ENCODE data around the gene MVK.

MVK gene

GRCh38 chr12:109559601-109560000 lies 14.0 kb upstream of the MVK start:
- no peak for TF ChIP-seq POU2F2 (IDR thresholded peaks at IDR 0.05; ENCODE audit: low read depth, low read length)
- no peak for TF ChIP-seq POLR2AphosphoS5 (IDR thresholded peaks at IDR 0.05; ENCODE audit: low read depth, low read length)
- no peak for TF ChIP-seq PAX5 (IDR thresholded peaks at IDR 0.05; ENCODE audit: insufficient read depth, low read length, severe bottlenecking)

GRCh38 chr12:109560867-109561710 lies 12.5 kb upstream of the MVK start:
- FAIRE-seq (no peak), DNase-seq (ENCODE audit: insufficient read length, low spot score) (no peak)
- no peak for TF ChIP-seq POLR2A (IDR thresholded peaks at IDR 0.05; ENCODE audit: low read depth, low read length)
- no peak for TF ChIP-seq POLR2AphosphoS5 (IDR thresholded peaks at IDR 0.05; ENCODE audit: low read depth, low read length)
- TF ChIP-seq SPI1 (IDR thresholded peaks at IDR 0.05; ENCODE audit: low read depth, low read length), result no peak
- no peak for TF ChIP-seq POU2F2 (IDR thresholded peaks at IDR 0.05; ENCODE audit: low read depth, low read length)
- TF ChIP-seq TAF1 (IDR thresholded peaks at IDR 0.05; ENCODE audit: low read depth, low read length), result no peak
- no peak for TF ChIP-seq PAX5 (IDR thresholded peaks at IDR 0.05; ENCODE audit: insufficient read depth, low read length, severe bottlenecking)

More at GRCh38 chr12:109559601-109560000, 14.0 kb upstream of the MVK start:
- DNase-seq (ENCODE audit: insufficient read length, low spot score) (no peak), FAIRE-seq (no peak)

GRCh38 chr12:109561711-109562030 lies 11.9 kb upstream of the MVK start:
- TF ChIP-seq PAX5 (IDR thresholded peaks at IDR 0.05; ENCODE audit: insufficient read depth, low read length, severe bottlenecking), result no peak
- no peak for FAIRE-seq
- no peak for DNase-seq (ENCODE audit: insufficient read length, low spot score)

GRCh38 chr12:109562871-109563270 lies 10.7 kb upstream of the MVK start:
- TF ChIP-seq TAF1 (IDR thresholded peaks at IDR 0.05; ENCODE audit: low read depth, low read length), result no peak
- no peak for TF ChIP-seq POU2F2 (IDR thresholded peaks at IDR 0.05; ENCODE audit: low read depth, low read length)
- FAIRE-seq, result no peak
- no peak for DNase-seq (ENCODE audit: insufficient read length, low spot score)

- DNase-seq (ENCODE audit: insufficient read length, low spot score) (no peak), FAIRE-seq (no peak)
- TF ChIP-seq POLR2AphosphoS5 (IDR thresholded peaks at IDR 0.05; ENCODE audit: low read depth, low read length) (no peak), PAX5 (IDR thresholded peaks at IDR 0.05; ENCODE audit: insufficient read depth, low read length, severe bottlenecking) (no peak), POLR2A (IDR thresholded peaks at IDR 0.05; ENCODE audit: low read depth, low read length) (no peak), SPI1 (IDR thresholded peaks at IDR 0.05; ENCODE audit: low read depth, low read length) (no peak), POU2F2 (IDR thresholded peaks at IDR 0.05; ENCODE audit: low read depth, low read length) (no peak), TAF1 (IDR thresholded peaks at IDR 0.05; ENCODE audit: low read depth, low read length) (no peak)
These were observed 10.0 kb upstream of the MVK start for GRCh38 chr12:109563291-109564284.

- no peak for DNase-seq (ENCODE audit: insufficient read length, low spot score)
- TF ChIP-seq POLR2AphosphoS5 (IDR thresholded peaks at IDR 0.05; ENCODE audit: low read depth, low read length), result no peak
- no peak for TF ChIP-seq SPI1 (IDR thresholded peaks at IDR 0.05; ENCODE audit: low read depth, low read length)
- TF ChIP-seq POU2F2 (IDR thresholded peaks at IDR 0.05; ENCODE audit: low read depth, low read length), result no peak
- no peak for TF ChIP-seq PAX5 (IDR thresholded peaks at IDR 0.05; ENCODE audit: insufficient read depth, low read length, severe bottlenecking)
- no peak for TF ChIP-seq TAF1 (IDR thresholded peaks at IDR 0.05; ENCODE audit: low read depth, low read length)
- TF ChIP-seq POLR2A (IDR thresholded peaks at IDR 0.05; ENCODE audit: low read depth, low read length), result no peak
- FAIRE-seq, result no peak
These were observed 7.2 kb upstream of the MVK start for GRCh38 chr12:109566424-109566823.

- no peak for FAIRE-seq
- TF ChIP-seq TAF1 (IDR thresholded peaks at IDR 0.05; ENCODE audit: low read depth, low read length) (no peak), POLR2A (IDR thresholded peaks at IDR 0.05; ENCODE audit: low read depth, low read length) (no peak), SPI1 (IDR thresholded peaks at IDR 0.05; ENCODE audit: low read depth, low read length) (no peak), PAX5 (IDR thresholded peaks at IDR 0.05; ENCODE audit: insufficient read depth, low read length, severe bottlenecking) (no peak), POU2F2 (IDR thresholded peaks at IDR 0.05; ENCODE audit: low read depth, low read length) (no peak), POLR2AphosphoS5 (IDR thresholded peaks at IDR 0.05; ENCODE audit: low read depth, low read length) (no peak)
- DNase-seq (ENCODE audit: insufficient read length, low spot score), result no peak
These were observed 6.3 kb upstream of the MVK start for GRCh38 chr12:109567296-109567695.

- TF ChIP-seq PAX5 (IDR thresholded peaks at IDR 0.05; ENCODE audit: insufficient read depth, low read length, severe bottlenecking), result no peak
- no peak for TF ChIP-seq POLR2AphosphoS5 (IDR thresholded peaks at IDR 0.05; ENCODE audit: low read depth, low read length)
- no peak for TF ChIP-seq POLR2A (IDR thresholded peaks at IDR 0.05; ENCODE audit: low read depth, low read length)
- no peak for TF ChIP-seq TAF1 (IDR thresholded peaks at IDR 0.05; ENCODE audit: low read depth, low read length)
- no peak for TF ChIP-seq SPI1 (IDR thresholded peaks at IDR 0.05; ENCODE audit: low read depth, low read length)
- TF ChIP-seq POU2F2 (IDR thresholded peaks at IDR 0.05; ENCODE audit: low read depth, low read length), result no peak
- DNase-seq (ENCODE audit: insufficient read length, low spot score) (no peak), FAIRE-seq (no peak)
These were observed 5.6 kb upstream of the MVK start for GRCh38 chr12:109567967-109568366.

- FAIRE-seq (no peak), DNase-seq (ENCODE audit: insufficient read length, low spot score) (no peak)
- TF ChIP-seq POLR2AphosphoS5 (IDR thresholded peaks at IDR 0.05; ENCODE audit: low read depth, low read length) (no peak), POLR2A (IDR thresholded peaks at IDR 0.05; ENCODE audit: low read depth, low read length) (no peak), TAF1 (IDR thresholded peaks at IDR 0.05; ENCODE audit: low read depth, low read length) (no peak), SPI1 (IDR thresholded peaks at IDR 0.05; ENCODE audit: low read depth, low read length) (no peak), PAX5 (IDR thresholded peaks at IDR 0.05; ENCODE audit: insufficient read depth, low read length, severe bottlenecking) (no peak), POU2F2 (IDR thresholded peaks at IDR 0.05; ENCODE audit: low read depth, low read length) (no peak)
These were observed 5.1 kb upstream of the MVK start for GRCh38 chr12:109568486-109568885.

Measured in GM12891 (cell line).